Activated T-helper 9 cell treated with anti-CD3 and anti-CD28 coated beads, Interleukin-2, amount 50 U/mL, for 16 hours (primary cell): ENCODE results near the gene CAMK2N2.

ENCODE experiments used
- DNase-seq: peaks from one replicate; pipeline ENCODE4 v3.0.0-alpha.2; 2020; ENCODE audit warnings: low read depth

The CAMK2N2 gene

DNA sequence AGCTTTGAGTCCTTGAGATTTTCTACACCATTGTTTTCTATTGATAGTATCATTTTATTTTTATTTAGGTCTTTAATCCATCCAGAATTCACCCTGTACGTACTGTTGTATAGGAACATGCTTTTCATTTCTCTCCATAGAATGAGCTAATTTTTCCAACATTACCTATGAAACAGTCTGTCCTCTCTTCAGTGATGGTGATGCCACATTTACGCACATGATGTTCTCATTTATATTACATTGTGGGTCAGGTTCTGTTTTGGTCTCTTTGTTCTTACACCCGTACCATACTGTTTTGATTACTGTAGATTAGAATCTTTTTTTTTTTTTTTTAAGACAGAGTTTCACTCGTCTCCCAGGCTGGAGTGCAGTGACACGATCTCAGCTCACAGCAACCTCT lies 49.6 kb downstream of the CAMK2N2 start:
- DNase-seq: no peak

DNA sequence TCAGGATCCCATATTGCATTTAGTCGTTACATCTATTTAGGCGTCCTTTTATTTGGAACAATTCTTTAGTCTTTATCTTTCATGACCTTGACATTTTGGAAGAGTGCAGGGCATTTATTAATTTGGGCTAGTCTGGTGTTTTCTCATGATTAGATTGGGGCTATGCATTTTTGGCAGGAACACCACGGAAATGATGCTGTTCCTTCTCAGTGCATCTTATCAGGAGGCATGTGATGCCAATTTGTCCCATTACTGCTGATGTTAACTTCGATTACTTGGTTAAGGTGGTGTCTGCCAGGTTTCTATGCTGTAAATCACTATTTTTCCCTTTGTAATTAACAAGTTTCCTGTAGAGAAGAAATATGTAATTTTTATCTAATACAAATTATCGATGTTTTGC lies 50.1 kb downstream of the CAMK2N2 start:
- no peak for DNase-seq
